GM23338 (cell line): Measurements from ENCODE around the gene CD300C. TPM values are rescaled to one million over a fixed set of nuclear protein-coding genes. Genes with fewer than 3 reads are reported as not detected.
"Not testable (repeated sequence)": the region's sequence is repeated elsewhere in the genome, so short reads cannot be mapped to it uniquely, and the experiment has no call there.

Experiments
- ATAC-seq: fragments of 200-7000 bp; cut with Tn5 transposase; 3 replicates; pipeline ENCODE4 v1.9.1; 2020
- DNase-seq: peaks from one replicate; pipeline ENCODE4 v3.0.0-alpha.2; 2015; ENCODE audit warnings: low spot score
- H2AFZ ChIP-seq: fragments of 200-600 bp; sonication (generic); 2 replicates; pipeline ENCODE4 v1.8.0; 2016; ENCODE audit warnings: antibody characterized with exemption, mild to moderate bottlenecking, moderate library complexity
- H3F3A ChIP-seq: fragments of 200-600 bp; sonication (generic); replicated peaks from 2 replicates; pipeline ENCODE4 v1.8.0; 2017; ENCODE audit warnings: antibody characterized with exemption, mixed run types, low read depth
- H3K27ac ChIP-seq: fragments of 200-600 bp; sonication (generic); 2 replicates; pipeline ENCODE4 v1.6.1; 2016; ENCODE audit warnings: low read depth
- H3K27me3 ChIP-seq: fragments of 200-600 bp; sonication (generic); 2 replicates; pipeline ENCODE4 v1.8.0; 2016; ENCODE audit warnings: mild to moderate bottlenecking, mixed run types, moderate library complexity; ENCODE audit not compliant: insufficient read depth
- H3K36me3 ChIP-seq: fragments of 200-600 bp; sonication (generic); 2 replicates; pipeline ENCODE4 v1.8.0; 2016; ENCODE audit warnings: mild to moderate bottlenecking; ENCODE audit not compliant: insufficient read depth
- H3K4me1 ChIP-seq: fragments of 200-600 bp; sonication (generic); 2 replicates; pipeline ENCODE4 v1.8.0; 2016; ENCODE audit warnings: mild to moderate bottlenecking, moderate library complexity; ENCODE audit not compliant: insufficient read depth
- H3K4me2 ChIP-seq: fragments of 200-600 bp; sonication (generic); 2 replicates; pipeline ENCODE4 v1.7.1; 2017; ENCODE audit warnings: mixed run types
- H3K4me3 ChIP-seq: fragments of 200-600 bp; sonication (generic); 2 replicates; pipeline ENCODE4 v1.6.1; 2016; ENCODE audit warnings: mixed run types
- H3K79me2 ChIP-seq: fragments of 200-600 bp; sonication (generic); replicated peaks from 2 replicates; pipeline ENCODE4 v1.8.0; 2017; ENCODE audit warnings: mild to moderate bottlenecking; ENCODE audit not compliant: insufficient read depth
- H3K9me2 ChIP-seq: fragments of 200-600 bp; sonication (generic); 2 replicates; pipeline ENCODE4 v1.8.0; 2017; ENCODE audit not compliant: insufficient read depth
- H4K20me1 ChIP-seq: fragments of 200-600 bp; sonication (generic); replicated peaks from 2 replicates; pipeline ENCODE4 v1.8.0; 2017; ENCODE audit warnings: mild to moderate bottlenecking; ENCODE audit not compliant: insufficient read depth
- H3K27ac Mint-ChIP-seq: 2 replicates; pipeline ENCODE4 v1.8.0; 2020; ENCODE audit warnings: inconsistent platforms, mild to moderate bottlenecking, moderate library complexity, mixed read lengths
- H3K27me3 Mint-ChIP-seq: 3 replicates; pipeline ENCODE4 v1.8.0; 2022; ENCODE audit warnings: low read depth, mild to moderate bottlenecking, moderate library complexity, mixed read lengths, inconsistent platforms; ENCODE audit not compliant: insufficient read depth, poor library complexity
- H3K36me3 Mint-ChIP-seq: 3 replicates; pipeline ENCODE4 v1.8.0; 2021; ENCODE audit warnings: low read depth, mild to moderate bottlenecking, inconsistent platforms, moderate library complexity, mixed read lengths
- H3K4me1 Mint-ChIP-seq: 3 replicates; pipeline ENCODE4 v1.8.0; 2020; ENCODE audit warnings: mild to moderate bottlenecking, inconsistent platforms, mixed read lengths
- H3K4me3 Mint-ChIP-seq: 3 replicates; pipeline ENCODE4 v1.8.0; 2021; ENCODE audit warnings: moderate library complexity, mild to moderate bottlenecking, inconsistent platforms, mixed read lengths
- H3K9me3 Mint-ChIP-seq: 3 replicates; pipeline ENCODE4 v1.8.0; 2020; ENCODE audit warnings: moderate library complexity, mild to moderate bottlenecking, inconsistent platforms, mixed read lengths
- POLR2AphosphoS5 ChIP-seq: IDR thresholded peaks from 2 replicates; pipeline ENCODE4 v1.6.1; 2016; ENCODE audit warnings: antibody characterized with exemption, low read depth
- ZNF114 ChIP-seq: fragments of 250-450 bp; sonication (Bioruptor Pico); IDR thresholded peaks from 2 replicates; pipeline ENCODE4 v1.5.0; 2020; ENCODE audit warnings: mild to moderate bottlenecking, moderate library complexity
- ZNF462 ChIP-seq: fragments of 250-450 bp; sonication (Bioruptor Pico); IDR thresholded peaks from 2 replicates; pipeline ENCODE4 v1.5.0; 2020; ENCODE audit warnings: mild to moderate bottlenecking, moderate library complexity
- polyA plus RNA-seq: library from polyadenylated mRNA; unstranded; fragments of >200 nt; fragmentation: Nextera tagmentation; extraction: Ambion mirVana; gene quantifications from 2 replicates; pipeline ENCODE4 v1.2.1, GENCODE V29; 2016
- total RNA-seq: library from RNA; depleted of rRNA; stranded (reverse); fragments of >200 nt; shearing (Covaris generic); gene quantifications from 2 replicates; pipeline ENCODE4 v1.2.3, GENCODE V29; 2014

CD300C gene
- total and polyA plus RNA-seq, 2 experiments from 2014 or later: not detected

GRCh38 chr17:74520016-74520434, 25.9 kb downstream of the CD300C start (continued):
- TF ChIP-seq ZNF462 (no peak), POLR2AphosphoS5 (no peak), ZNF114 (CRISPR knock-in tag) (no peak)

- H3F3A ChIP-seq: peaks cover 11% of the 10 kb centered on the region
- peaks cover 19% of the 10 kb centered on the region for H3K27me3 Mint-ChIP-seq
- not testable (repeated sequence) for H3K79me2 ChIP-seq, H3K27ac ChIP-seq, H3K9me2 ChIP-seq, H3K27me3 ChIP-seq, H3K4me1 Mint-ChIP-seq, H3K4me3 Mint-ChIP-seq, H3K4me2 ChIP-seq, H3K36me3 ChIP-seq, H3K4me3 ChIP-seq, DNase-seq, H3K4me1 ChIP-seq, ATAC-seq, H4K20me1 ChIP-seq, H2AFZ ChIP-seq, H3K27ac Mint-ChIP-seq
- H3K9me3 Mint-ChIP-seq: peaks cover 57% of the 10 kb centered on the region
- H3K36me3 Mint-ChIP-seq: peaks cover 18% of the 10 kb centered on the region; the same call in 2 of the 3 replicates
Observed at GRCh38 chr17:74518413-74518981, 27.4 kb downstream of the CD300C start.
